ENCODE results near the gene GSX2.

The GSX2 gene

DNA sequence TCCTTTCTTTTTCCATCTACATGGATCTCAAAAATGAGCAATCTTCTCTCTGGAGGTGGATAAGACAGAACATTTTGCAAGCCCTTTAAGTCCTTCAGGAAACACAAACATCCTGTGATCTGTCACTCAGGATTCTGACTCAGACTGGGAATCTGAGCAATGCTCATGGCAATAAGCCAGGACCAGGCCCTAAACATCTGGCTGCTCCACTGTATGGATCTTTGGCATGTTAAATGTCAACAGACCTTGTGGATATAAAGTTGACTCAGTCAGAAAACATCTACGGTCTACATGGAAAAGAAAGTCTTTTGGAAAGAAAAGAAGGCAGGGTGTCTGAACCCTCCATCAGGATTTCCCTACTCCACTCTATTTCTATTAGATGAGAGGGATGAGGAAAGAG, 17.8 kb upstream of the GSX2 start:
- DNase-seq (ENCODE audit: extremely low spot score), result no peak
- TF ChIP-seq SUZ12 (IDR thresholded peaks at IDR 0.05) (no peak), ELF4 (IDR thresholded peaks at IDR 0.05) (no peak), FOXM1 (IDR thresholded peaks at IDR 0.05; ENCODE audit: borderline replicate concordance) (no peak)
- TF ChIP-seq, protein P1, sequence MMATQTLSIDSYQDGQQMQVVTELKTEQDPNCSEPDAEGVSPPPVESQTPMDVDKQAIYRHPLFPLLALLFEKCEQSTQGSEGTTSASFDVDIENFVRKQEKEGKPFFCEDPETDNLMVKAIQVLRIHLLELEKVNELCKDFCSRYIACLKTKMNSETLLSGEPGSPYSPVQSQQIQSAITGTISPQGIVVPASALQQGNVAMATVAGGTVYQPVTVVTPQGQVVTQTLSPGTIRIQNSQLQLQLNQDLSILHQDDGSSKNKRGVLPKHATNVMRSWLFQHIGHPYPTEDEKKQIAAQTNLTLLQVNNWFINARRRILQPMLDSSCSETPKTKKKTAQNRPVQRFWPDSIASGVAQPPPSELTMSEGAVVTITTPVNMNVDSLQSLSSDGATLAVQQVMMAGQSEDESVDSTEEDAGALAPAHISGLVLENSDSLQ (IDR thresholded peaks at IDR 0.05), result peak; percentile 37; the same call in 1 of the 2 replicates
- CTCF ChIA-PET, result no interaction called here
- POLR2A ChIA-PET, result no interaction called here

DNA sequence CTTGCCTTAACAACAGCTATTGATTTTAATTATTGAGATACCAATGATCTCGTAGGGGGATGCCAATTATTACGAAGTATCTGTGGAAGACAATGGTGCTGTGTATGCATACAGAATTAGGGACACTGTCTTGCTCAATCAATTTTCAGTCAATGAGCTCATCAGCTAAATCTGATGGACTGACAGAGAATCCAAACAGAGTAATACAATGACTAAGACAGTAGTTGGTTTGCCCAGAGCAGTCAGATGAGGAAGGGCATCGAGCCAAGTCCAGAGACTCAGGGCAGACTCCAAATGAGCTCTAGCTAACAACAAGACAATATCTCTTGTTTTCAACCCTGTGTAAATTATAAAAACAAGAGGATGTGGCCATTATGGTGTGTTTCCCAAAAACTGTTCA, 14.7 kb upstream of the GSX2 start:
- no peak for DNase-seq (ENCODE audit: extremely low spot score)
- TF ChIP-seq ELF4 (IDR thresholded peaks at IDR 0.05) (no peak), NFRKB (IDR thresholded peaks at IDR 0.05) (no peak), ARNT (IDR thresholded peaks at IDR 0.05) (no peak), LEF1 (IDR thresholded peaks at IDR 0.05; ENCODE audit: borderline replicate concordance) (no peak)
- TF ChIP-seq, protein P1 (IDR thresholded peaks at IDR 0.05), result no peak
- ChIA-PET CTCF (no interaction called here), POLR2A (no interaction called here)

DNA sequence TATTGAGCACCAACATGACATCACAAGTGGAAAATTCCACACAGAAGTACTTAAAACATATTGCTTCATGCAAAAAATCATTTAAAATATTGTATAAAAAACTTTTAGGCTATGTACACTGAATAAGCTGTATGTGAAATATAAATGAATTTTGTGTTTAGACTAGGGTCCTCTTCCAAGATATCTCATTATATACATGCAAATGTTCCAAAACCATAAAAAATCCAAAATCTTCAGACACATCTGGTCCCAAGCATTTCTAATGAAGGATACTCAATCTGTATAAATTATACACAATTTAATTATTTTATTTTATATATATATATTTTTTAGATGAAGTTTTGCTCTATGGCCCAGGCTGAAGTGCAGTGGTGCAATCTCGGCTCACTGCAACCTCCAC, 10.1 kb upstream of the GSX2 start:
- TF ChIP-seq HDGF (IDR thresholded peaks at IDR 0.05; ENCODE audit: borderline replicate concordance), result no peak
- TF ChIP-seq FOXA1 (IDR thresholded peaks at IDR 0.05), result no peak
- no peak for TF ChIP-seq FOXM1 (IDR thresholded peaks at IDR 0.05; ENCODE audit: borderline replicate concordance)
- TF ChIP-seq LEF1 (IDR thresholded peaks at IDR 0.05; ENCODE audit: borderline replicate concordance), result no peak
- TF ChIP-seq L3MBTL2 (conservative IDR thresholded peaks at IDR 0.05), result no peak
- no peak for TF ChIP-seq ELF4 (IDR thresholded peaks at IDR 0.05)
- TF ChIP-seq ARNT (IDR thresholded peaks at IDR 0.05), result no peak
- TF ChIP-seq, protein P1 (IDR thresholded peaks at IDR 0.05), result no peak
- no peak for TF ChIP-seq CTBP1 (IDR thresholded peaks at IDR 0.05; ENCODE audit: borderline replicate concordance)
- no peak for TF ChIP-seq FOXK2 (IDR thresholded peaks at IDR 0.05)
- TF ChIP-seq SP1 (IDR thresholded peaks at IDR 0.05), result no peak
- TF ChIP-seq BHLHE40 (IDR thresholded peaks at IDR 0.05; ENCODE audit: borderline replicate concordance), result no peak
- no peak for TF ChIP-seq TARDBP (IDR thresholded peaks at IDR 0.05)
- POLR2A ChIA-PET, result no interaction called here
- DNase-seq (ENCODE audit: extremely low spot score), result no peak
- CTCF ChIA-PET, result no interaction called here

DNA sequence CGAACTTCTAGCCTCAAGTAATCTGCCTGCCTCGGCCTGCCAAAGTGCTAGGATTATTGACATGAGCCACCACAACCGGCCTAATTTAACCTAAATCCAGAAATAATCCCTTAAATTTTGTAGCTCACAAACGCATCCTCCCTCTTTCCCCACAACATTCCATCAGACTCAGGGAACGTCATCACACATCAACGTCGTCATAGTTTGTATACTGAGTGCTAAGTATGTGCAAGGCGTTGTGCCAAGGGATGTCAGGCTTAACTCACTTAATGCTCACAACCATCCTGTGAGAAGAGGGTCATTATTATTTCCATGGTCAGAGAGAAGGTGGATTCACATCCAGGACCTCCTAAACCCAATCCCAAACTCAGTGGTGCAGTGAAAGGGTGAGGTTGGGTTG, 9.6 kb upstream of the GSX2 start:
- DNase-seq (ENCODE audit: extremely low spot score), result no peak
- CTCF ChIA-PET, result no interaction called here
- TF ChIP-seq HDGF (IDR thresholded peaks at IDR 0.05; ENCODE audit: borderline replicate concordance), result no peak
- TF ChIP-seq CTBP1 (IDR thresholded peaks at IDR 0.05; ENCODE audit: borderline replicate concordance), result no peak
- no peak for TF ChIP-seq LEF1 (IDR thresholded peaks at IDR 0.05; ENCODE audit: borderline replicate concordance)
- TF ChIP-seq NFRKB (IDR thresholded peaks at IDR 0.05), result no peak
- TF ChIP-seq BHLHE40 (IDR thresholded peaks at IDR 0.05; ENCODE audit: borderline replicate concordance), result no peak
- no peak for TF ChIP-seq ELF4 (IDR thresholded peaks at IDR 0.05)
- TF ChIP-seq TARDBP (IDR thresholded peaks at IDR 0.05), result no peak
- TF ChIP-seq SP1 (IDR thresholded peaks at IDR 0.05), result no peak
- POLR2A ChIA-PET, result no interaction called here

GRCh38 chr4:54090804-54091623, 8.9 kb upstream of the GSX2 start:
- CTCF ChIA-PET, result no interaction called here

DNA sequence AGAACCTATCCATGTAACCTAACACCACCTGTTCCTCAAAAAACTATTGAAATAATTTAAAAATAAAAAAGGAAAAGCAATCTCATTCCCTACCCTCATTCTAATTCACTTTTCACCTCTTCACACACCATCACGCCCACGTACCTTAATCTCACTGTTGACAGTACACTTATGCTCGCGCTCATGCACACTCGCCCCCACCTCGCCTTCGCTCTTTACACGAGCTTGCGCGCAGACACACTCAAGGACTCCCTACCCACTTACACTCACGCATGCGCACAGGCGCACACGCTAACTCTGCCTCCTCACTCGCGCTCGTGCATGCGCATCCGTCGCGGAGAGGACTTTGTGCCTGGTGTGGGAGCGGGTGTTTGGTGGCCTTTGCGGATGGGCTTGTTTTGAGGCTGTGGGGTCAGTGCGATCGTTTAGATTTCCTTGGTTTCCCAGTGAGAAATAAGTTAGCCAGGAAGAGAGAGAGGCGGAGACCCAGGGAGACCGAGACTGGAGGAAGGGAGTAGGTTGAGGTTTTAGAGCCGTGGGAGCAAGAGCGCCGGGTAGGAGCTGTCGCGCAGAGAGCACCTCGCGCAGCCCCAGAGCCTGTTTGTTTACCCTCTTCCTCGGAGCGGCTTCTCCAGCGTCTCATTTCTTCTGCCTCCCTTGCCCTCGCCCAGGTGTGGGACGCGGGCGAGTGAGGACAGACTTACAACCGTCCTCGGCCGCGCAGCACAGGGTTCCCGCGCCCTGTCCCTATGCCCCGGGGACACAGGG, 8.1 kb upstream of the GSX2 start:
- TF ChIP-seq L3MBTL2 (conservative IDR thresholded peaks at IDR 0.05) (peak; percentile 94), ZNF384 (IDR thresholded peaks at IDR 0.05) (no peak), SUZ12 (IDR thresholded peaks at IDR 0.05) (no peak), NFRKB (IDR thresholded peaks at IDR 0.05) (no peak), TARDBP (IDR thresholded peaks at IDR 0.05) (peak; percentile 86), BHLHE40 (IDR thresholded peaks at IDR 0.05; ENCODE audit: borderline replicate concordance) (no peak), FOXK2 (IDR thresholded peaks at IDR 0.05) (no peak)
- ChIA-PET POLR2A (no interaction called here), CTCF (no interaction called here)
- peak; percentile 79 for DNase-seq (ENCODE audit: extremely low spot score)

More at GRCh38 chr4:54090804-54091623, 8.9 kb upstream of the GSX2 start:
- no peak for DNase-seq (ENCODE audit: extremely low spot score)
- TF ChIP-seq CTBP1 (IDR thresholded peaks at IDR 0.05; ENCODE audit: borderline replicate concordance), result no peak
- POLR2A ChIA-PET, result no interaction called here

Measured in HEK293T (cell line).